Gastroesophageal sphincter (tissue), 4 donors: Measurements from ENCODE around the gene MBNL1. TPM values are rescaled to one million over a fixed set of nuclear protein-coding genes. Genes with fewer than 3 reads are reported as not detected.
"Not testable (repeated sequence)": the region's sequence is repeated elsewhere in the genome, so short reads cannot be mapped to it uniquely, and the experiment has no call there.

ENCODE experiments used
- ATAC-seq: fragments of 150-250 bp; one replicate; pipeline ENCODE4 v1.9.1; 2016; ENCODE audit warnings: mild to moderate bottlenecking, moderate library complexity
- H3K27ac ChIP-seq, 4 donors: fragments of 200-600 bp; sonication (generic) in 3 of 4; 1 replicate in 3 of 4; 2 replicates in 1 of 4; pipeline ENCODE4 v1.5.1; 2016 to 2019
- H3K27me3 ChIP-seq: fragments of 200-600 bp; sonication (generic); one replicate; pipeline ENCODE4 v1.5.1; 2019
- H3K36me3 ChIP-seq, 2 donors: fragments of 200-600 bp; sonication (generic); one replicate each; pipeline ENCODE4 v1.5.1; 2019; ENCODE audit warnings: control low read depth in 1 of 2
- H3K4me1 ChIP-seq, 3 donors: fragments of 200-600 bp; sonication (generic); 1 replicate in 2 of 3; 2 replicates in 1 of 3; pipeline ENCODE4 v1.5.1; 2016 to 2019; ENCODE audit warnings: control low read depth in 2 of 3
- H3K4me3 ChIP-seq, 2 donors: fragments of 200-600 bp; sonication (generic); one replicate each; pipeline ENCODE4 v1.5.1; 2019; ENCODE audit warnings: mild to moderate bottlenecking in 1 of 2, moderate library complexity in 1 of 2
- H3K9me3 ChIP-seq, 3 donors: fragments of 200-600 bp; sonication (generic); one replicate each; pipeline ENCODE4 v1.5.1; 2017 to 2019; ENCODE audit warnings: control low read depth in 2 of 3
- EP300 ChIP-seq: sonication (generic); formaldehyde crosslinking; IDR thresholded peaks from one replicate; pipeline ENCODE4 v1.6.1; 2017; ENCODE audit warnings: antibody characterized with exemption, mild to moderate bottlenecking
- POLR2A ChIP-seq, 2 donors: fragments of 450-650 bp; IDR thresholded peaks; one replicate each; pipeline ENCODE4 v1.6.1; 2017; ENCODE audit warnings: antibody characterized with exemption in 2 of 2, mild to moderate bottlenecking in 2 of 2, moderate library complexity in 1 of 2
- POLR2AphosphoS5 ChIP-seq: sonication (generic); formaldehyde crosslinking; IDR thresholded peaks from one replicate; pipeline ENCODE4 v1.6.1; 2017; ENCODE audit warnings: antibody characterized with exemption
- WGBS, 2 donors: methylation state at CpG; one replicate each; pipeline ENCODE4 v1.1.5; 2018; ENCODE audit warnings: low coverage in 1 of 2; 5-methylcytosine and 5-hydroxymethylcytosine counted together
- total RNA-seq, 4 donors: library from RNA; depleted of rRNA; stranded (reverse); fragments of >200 nt; gene quantifications; one replicate each; pipeline ENCODE4 v1.1.0, GENCODE V29; 2016
- TF ChIP-seq, protein P1 (sequence below), 4 experiments: fragments of 200-600 bp in 2 of 4; fragments of 450-650 bp in 2 of 4; sonication (generic) in 1 of 4; IDR thresholded peaks; one replicate each; pipeline ENCODE4 v1.5.1; 2017 to 2019; ENCODE audit warnings: antibody characterized with exemption in 4 of 4, mild to moderate bottlenecking in 2 of 4, moderate library complexity in 2 of 4

Gene MBNL1
- total RNA-seq, 4 donors from 2014 or later, result 623 to 745 (median 684) TPM

- no peak for ATAC-seq
- H3K4me3 ChIP-seq, result no peak overlapping the region
- peak overlapping the region; percentile 15 to 92 (median 80) for H3K27ac ChIP-seq
- WGBS, 2 donors, result 75 to 100% methylated on average over 1 to 2 of the region's 2 CpGs
- peaks cover 44 to 99% (median 45%) of the 10 kb centered on the region in 3 donors for H3K4me1 ChIP-seq
- no peaks in the 10 kb centered on the region for H3K27me3 ChIP-seq
- no peaks in the 10 kb centered on the region for H3K36me3 ChIP-seq
- TF ChIP-seq EP300 (no peak), POLR2A (IDR thresholded peaks at IDR 0.05) (no peak), POLR2AphosphoS5 (no peak)
- TF ChIP-seq, protein P1, sequence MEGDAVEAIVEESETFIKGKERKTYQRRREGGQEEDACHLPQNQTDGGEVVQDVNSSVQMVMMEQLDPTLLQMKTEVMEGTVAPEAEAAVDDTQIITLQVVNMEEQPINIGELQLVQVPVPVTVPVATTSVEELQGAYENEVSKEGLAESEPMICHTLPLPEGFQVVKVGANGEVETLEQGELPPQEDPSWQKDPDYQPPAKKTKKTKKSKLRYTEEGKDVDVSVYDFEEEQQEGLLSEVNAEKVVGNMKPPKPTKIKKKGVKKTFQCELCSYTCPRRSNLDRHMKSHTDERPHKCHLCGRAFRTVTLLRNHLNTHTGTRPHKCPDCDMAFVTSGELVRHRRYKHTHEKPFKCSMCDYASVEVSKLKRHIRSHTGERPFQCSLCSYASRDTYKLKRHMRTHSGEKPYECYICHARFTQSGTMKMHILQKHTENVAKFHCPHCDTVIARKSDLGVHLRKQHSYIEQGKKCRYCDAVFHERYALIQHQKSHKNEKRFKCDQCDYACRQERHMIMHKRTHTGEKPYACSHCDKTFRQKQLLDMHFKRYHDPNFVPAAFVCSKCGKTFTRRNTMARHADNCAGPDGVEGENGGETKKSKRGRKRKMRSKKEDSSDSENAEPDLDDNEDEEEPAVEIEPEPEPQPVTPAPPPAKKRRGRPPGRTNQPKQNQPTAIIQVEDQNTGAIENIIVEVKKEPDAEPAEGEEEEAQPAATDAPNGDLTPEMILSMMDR (IDR thresholded peaks at IDR 0.05), result no peak
- H3K9me3 ChIP-seq, result no peaks in the 10 kb centered on the region
Observed at GRCh38 chr3:152390647-152391046, 121.9 kb downstream of the MBNL1 start.

- H3K4me1 ChIP-seq, result peaks cover 44 to 99% (median 46%) of the 10 kb centered on the region in 3 donors
- ATAC-seq, result no peak
- 27 to 53% methylated on average over 1 of the region's 1 CpG for WGBS, 2 donors
- H3K9me3 ChIP-seq, result no peaks in the 10 kb centered on the region
- H3K27ac ChIP-seq, result peak overlapping the region; percentile 15 to 92 (median 80)
- no peak overlapping the region for H3K4me3 ChIP-seq
- H3K27me3 ChIP-seq, result no peaks in the 10 kb centered on the region
- H3K36me3 ChIP-seq, result no peaks in the 10 kb centered on the region
- no peak for TF ChIP-seq POLR2A (IDR thresholded peaks at IDR 0.05)
- TF ChIP-seq, protein P1 (IDR thresholded peaks at IDR 0.05), result no peak
- TF ChIP-seq EP300, result no peak
- TF ChIP-seq POLR2AphosphoS5, result no peak
Observed at GRCh38 chr3:152391671-152392070, 122.9 kb downstream of the MBNL1 start.

GRCh38 chr3:152392272-152392880 lies 123.6 kb downstream of the MBNL1 start:
- 14% methylated on average over 1 of the region's 1 CpG; no CpG with 5 or more reads in 1 of the 2 donors for WGBS, 2 donors
- no peaks in the 10 kb centered on the region for H3K9me3 ChIP-seq
- H3K27me3 ChIP-seq, result no peaks in the 10 kb centered on the region
- H3K4me3 ChIP-seq, result no peak overlapping the region
- no peaks in the 10 kb centered on the region for H3K36me3 ChIP-seq
- H3K4me1 ChIP-seq, result peaks cover 41 to 98% (median 47%) of the 10 kb centered on the region in 3 donors
- TF ChIP-seq POLR2AphosphoS5 (peak; percentile 23), EP300 (no peak)
- H3K27ac ChIP-seq, result peak overlapping the region; percentile 72 to 92 (median 80)
- ATAC-seq, result no peak

DNA sequence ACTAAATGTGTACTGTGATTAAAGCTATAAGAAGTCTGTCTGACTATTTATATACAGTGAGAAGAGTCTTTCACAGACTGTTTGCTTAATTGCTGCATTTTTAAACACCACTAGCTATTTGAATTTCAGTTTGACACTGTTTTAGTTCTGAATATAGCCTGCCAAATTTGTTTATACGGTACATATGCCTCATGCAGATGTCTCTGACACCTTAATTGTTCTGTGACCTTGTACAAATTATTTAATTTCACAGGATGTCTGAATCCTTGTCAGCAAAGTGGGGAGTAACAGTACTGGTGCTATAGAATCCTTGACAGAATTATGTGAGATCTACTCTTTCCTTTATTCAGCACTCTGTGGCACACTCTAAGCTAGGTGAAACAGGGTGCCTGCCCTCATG lies 125.5 kb downstream of the MBNL1 start:
- 10 to 33% methylated on average over 1 of the region's 1 CpG for WGBS, 2 donors
- Histone ChIP-seq H3K36me3 (no peaks in the 10 kb centered on the region), H3K27me3 (no peaks in the 10 kb centered on the region), H3K4me1 (peaks cover 41 to 94% (median 47%) of the 10 kb centered on the region in 3 donors), H3K9me3 (no peaks in the 10 kb centered on the region), H3K27ac (peak overlapping the region; percentile 72 to 92 (median 80)), H3K4me3 (no peak overlapping the region)
- no peak for ATAC-seq
- TF ChIP-seq EP300, result no peak
- no peak for TF ChIP-seq POLR2AphosphoS5
- TF ChIP-seq, protein P1 (IDR thresholded peaks at IDR 0.05), result no peak
- TF ChIP-seq POLR2A (IDR thresholded peaks at IDR 0.05), result no peak

DNA sequence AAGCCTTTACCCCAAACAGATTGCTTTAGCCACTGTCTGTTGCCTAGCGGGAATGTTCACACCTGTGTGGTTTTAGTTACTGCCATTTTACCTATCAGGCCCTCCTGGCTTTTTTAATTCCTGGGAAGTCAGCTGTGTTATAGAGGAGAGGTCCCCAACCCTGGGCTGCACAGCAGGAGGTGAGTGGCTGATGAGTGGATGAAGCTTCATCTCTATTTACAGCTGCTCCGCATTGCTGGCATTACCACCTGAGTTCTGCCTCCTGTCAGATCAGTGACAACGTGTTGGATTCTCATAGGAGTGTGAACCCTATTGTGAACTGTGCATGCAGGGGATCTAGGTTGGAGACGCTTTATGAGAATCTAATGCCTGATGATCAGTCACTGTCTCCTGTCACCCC lies 127.0 kb downstream of the MBNL1 start:
- H3K36me3 ChIP-seq, result no peaks in the 10 kb centered on the region
- H3K4me3 ChIP-seq, result no peak overlapping the region
- peaks cover 51 to 94% (median 59%) of the 10 kb centered on the region in 3 donors for H3K4me1 ChIP-seq
- WGBS, 2 donors, result 60 to 74% methylated on average over 2 to 3 of the region's 4 CpGs
- H3K9me3 ChIP-seq, result no peaks in the 10 kb centered on the region
- peak overlapping the region; percentile 18 to 80 (median 67) for H3K27ac ChIP-seq
- ATAC-seq, result no peak
- no peaks in the 10 kb centered on the region for H3K27me3 ChIP-seq
- TF ChIP-seq POLR2AphosphoS5, result no peak
- TF ChIP-seq POLR2A (IDR thresholded peaks at IDR 0.05), result no peak
- no peak for TF ChIP-seq EP300

GRCh38 chr3:152396867-152397266 lies 128.1 kb downstream of the MBNL1 start:
- H3K9me3 ChIP-seq, result no peaks in the 10 kb centered on the region
- H3K4me1 ChIP-seq, result peaks cover 46 to 94% (median 59%) of the 10 kb centered on the region in 3 donors
- H3K4me3 ChIP-seq, result no peak overlapping the region
- H3K27ac ChIP-seq, result peak overlapping the region; percentile 45 to 80 (median 67)
- no peaks in the 10 kb centered on the region for H3K27me3 ChIP-seq
- peak; percentile 62 for ATAC-seq
- no peaks in the 10 kb centered on the region for H3K36me3 ChIP-seq
- TF ChIP-seq POLR2AphosphoS5 (peak; percentile 28), POLR2A (IDR thresholded peaks at IDR 0.05) (no peak), EP300 (no peak)

DNA sequence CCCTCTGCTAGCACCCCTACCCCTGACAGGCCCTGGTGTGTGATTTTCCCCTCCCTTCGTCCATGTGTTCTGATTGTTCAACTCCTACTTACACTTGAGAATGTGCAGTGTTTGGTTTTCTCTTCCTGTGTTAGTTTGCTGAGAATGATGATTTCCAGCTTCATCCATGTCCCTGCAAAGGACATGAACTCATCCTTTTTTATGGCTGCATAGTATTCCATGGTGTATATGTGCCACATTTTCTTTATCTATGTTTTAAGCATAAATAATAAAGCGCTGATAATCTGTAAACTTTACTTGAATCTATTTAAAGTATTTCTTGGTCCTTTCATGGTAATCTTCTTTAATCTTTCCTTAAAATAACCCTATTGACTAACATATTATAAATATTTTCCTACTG lies 128.6 kb downstream of the MBNL1 start:
- Histone ChIP-seq H3K4me1 (peaks cover 45 to 94% (median 60%) of the 10 kb centered on the region in 3 donors), H3K27ac (peak overlapping the region; percentile 11 to 79 (median 44))
- not testable (repeated sequence) for H3K27me3 ChIP-seq, H3K36me3 ChIP-seq, H3K4me3 ChIP-seq, H3K9me3 ChIP-seq, ATAC-seq
- 88% methylated on average over 2 of the region's 2 CpGs; no CpG with 5 or more reads in 1 of the 2 donors for WGBS, 2 donors
